WI38 (cell line): ENCODE measurements around the gene C9orf153.

ENCODE experiments used
- H3K4me3 ChIP-seq: 2 replicates; pipeline ENCODE4 v1.5.1; 2011; ENCODE audit warnings: low read depth, mild to moderate bottlenecking, control low read depth, low read length
- CTCF ChIP-seq: IDR thresholded peaks from 2 replicates; pipeline ENCODE4 v1.5.1; 2012; ENCODE audit warnings: low read depth, mild to moderate bottlenecking, control low read depth, low read length

The C9orf153 gene

GRCh38 chr9:86281593-86282076 lies 22.2 kb upstream of the C9orf153 start:
- no peak for TF ChIP-seq CTCF
- peak overlapping the region; percentile 89 for H3K4me3 ChIP-seq

DNA sequence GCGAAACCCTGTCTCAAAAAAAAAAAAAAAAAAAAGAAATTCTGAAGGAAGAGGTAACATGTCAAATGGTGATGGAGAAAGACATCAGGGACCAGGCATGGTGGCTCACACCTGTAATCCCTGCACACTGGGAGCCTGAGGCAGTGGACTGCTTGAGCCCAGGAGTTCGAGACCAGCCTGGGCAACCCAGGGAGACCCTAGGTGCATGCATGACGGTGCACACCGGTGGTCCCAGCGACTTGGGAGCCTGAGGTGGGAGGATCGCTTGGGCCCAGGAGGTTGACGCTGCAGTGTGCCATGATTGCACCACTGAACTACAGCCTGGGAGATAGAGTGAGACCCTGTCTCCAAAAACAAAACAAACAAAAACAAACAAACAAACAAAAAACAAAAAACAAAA lies 21.1 kb upstream of the C9orf153 start:
- H3K4me3 ChIP-seq = no peak overlapping the region; the same call in 1 of the 2 replicates
- no peak for TF ChIP-seq CTCF

DNA sequence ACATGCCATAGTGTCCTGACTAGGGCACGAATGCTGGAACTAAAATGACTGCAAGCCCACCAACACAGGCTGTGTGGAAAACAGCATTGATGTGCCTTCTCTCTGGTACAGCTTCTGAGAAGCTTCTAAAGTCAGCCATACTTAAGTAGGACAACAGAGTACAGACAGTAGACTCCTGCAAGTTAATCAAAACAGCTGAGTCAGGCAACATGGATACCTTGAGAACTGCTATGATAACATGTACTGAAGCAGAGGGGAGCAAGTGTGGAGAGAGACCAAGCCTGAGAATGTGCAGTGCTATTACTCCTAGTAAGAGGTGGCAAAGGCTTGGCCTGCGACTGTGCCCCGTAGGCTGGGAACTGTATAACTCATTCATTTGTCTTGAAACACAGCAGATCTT lies 20.4 kb upstream of the C9orf153 start:
- TF ChIP-seq CTCF = no peak
- H3K4me3 ChIP-seq = no peak overlapping the region

DNA sequence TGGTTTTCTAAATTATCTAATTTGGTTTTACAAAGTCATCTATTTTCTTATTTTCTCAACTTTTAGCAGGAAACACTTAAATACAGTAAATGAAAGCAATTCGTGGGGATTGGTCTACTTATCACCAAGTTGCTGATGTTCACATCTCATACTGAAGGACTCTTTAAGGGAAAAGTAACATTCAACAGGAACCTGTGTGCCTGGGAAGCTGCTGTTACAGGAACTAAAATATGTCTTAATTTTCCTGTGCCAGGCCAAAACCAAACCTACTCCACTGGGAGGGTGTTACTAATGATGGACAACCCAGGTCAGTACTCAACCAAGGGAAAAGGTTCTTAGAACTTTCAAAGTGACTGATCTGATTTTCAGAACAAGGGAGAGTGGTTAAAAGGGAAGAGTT lies 17.6 kb upstream of the C9orf153 start:
- no peak for TF ChIP-seq CTCF

DNA sequence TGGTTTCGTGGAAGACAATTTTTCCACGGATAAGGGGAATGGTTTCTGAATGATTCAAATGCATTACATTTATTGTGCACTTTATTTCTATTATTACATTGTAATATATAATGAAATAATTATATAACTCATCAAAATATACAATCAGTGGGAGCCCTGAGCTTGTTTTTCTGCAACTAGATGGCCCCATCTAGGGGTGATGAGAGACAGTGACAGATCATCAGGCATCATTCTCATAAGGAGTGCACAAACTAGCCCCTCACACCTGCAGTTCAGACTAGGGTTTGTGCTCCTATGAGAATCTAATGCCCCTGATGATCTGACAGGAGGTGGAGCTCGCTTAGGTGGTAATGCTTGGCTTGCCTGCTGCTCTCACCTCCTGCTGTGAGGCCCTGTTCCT lies 16.5 kb upstream of the C9orf153 start:
- no peak for TF ChIP-seq CTCF
- no peak overlapping the region for H3K4me3 ChIP-seq

More for the DNA sequence above, 17.6 kb upstream of the C9orf153 start:
- H3K4me3 ChIP-seq = no peak overlapping the region

DNA sequence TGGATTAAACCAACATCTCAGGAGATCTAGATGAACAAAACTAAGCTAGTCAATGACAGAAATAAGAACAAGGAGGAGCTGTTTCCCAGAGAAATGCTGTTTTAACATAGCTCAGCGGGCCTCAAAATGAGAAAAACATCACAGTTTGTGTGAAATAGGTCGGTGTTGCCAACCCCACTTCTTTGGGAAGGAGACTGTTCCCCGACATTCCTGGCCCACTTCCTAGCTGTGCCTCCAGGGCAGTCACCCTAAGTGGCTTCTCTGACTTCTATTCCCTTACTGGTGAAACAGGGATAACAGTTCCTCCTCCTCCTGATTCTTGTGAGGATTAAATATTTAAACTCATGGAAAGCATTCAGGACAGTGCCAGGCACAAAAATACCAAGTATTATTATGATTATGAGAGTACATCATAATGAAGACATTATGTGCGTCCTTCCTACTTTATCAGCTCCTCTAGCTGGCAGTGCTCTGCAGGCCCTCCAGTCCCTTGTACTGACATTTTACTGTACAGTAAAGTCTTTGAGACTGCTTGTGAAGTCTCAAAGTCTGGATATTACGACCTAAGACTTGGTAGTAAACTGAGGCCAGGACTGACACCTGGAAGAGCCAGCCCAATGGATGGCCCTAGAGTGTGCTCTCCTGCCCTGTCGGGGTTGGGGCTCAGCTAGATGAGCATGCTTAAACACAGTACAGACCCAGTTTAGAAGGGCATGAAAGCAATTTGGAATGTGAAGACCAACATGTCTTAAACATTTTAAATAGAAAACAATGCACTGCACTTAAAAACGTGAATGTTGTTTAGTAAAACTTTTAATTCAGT lies 15.6 kb upstream of the C9orf153 start:
- H3K4me3 ChIP-seq = no peak overlapping the region
- TF ChIP-seq CTCF = no peak

DNA sequence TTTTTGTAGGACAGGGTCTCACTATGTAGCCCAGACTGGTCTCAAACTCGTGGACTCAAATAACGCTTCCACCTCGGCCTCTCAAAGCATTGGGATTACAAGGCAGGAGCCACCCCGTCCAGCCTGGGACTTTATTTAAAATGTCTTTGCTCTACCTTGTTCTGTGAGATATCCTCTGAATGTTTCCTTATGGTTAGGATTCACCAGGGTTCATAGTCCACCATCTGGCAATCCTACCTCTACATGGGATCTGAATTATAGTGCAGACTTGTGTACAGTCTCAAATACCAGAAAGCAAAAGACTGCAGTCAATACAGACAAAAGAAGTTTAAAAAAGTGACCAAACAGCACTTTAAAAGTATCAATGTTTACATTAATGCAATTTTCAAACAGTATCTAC lies 12.8 kb upstream of the C9orf153 start:
- no peak overlapping the region for H3K4me3 ChIP-seq
- TF ChIP-seq CTCF = no peak
